HepG2 (cell line): ENCODE data around the gene UCP1.

Source experiments
- CTCF ChIP-seq: sonication (generic); formaldehyde crosslinking; IDR thresholded peaks from 2 replicates; pipeline ENCODE4 v1.5.0; 2020; ENCODE audit warnings: mild to moderate bottlenecking, missing genetic modification reagents, moderate library complexity
- EZH2 ChIP-seq: conservative IDR thresholded peaks from 2 replicates; pipeline ENCODE4 v1.6.1; 2012; ENCODE audit warnings: mild to moderate bottlenecking, low read depth, low read length, moderate library complexity
- NFATC3 ChIP-seq: sonication (generic); formaldehyde crosslinking; IDR thresholded peaks from 2 replicates; pipeline ENCODE4 v1.5.1; 2020; ENCODE audit warnings: mild to moderate bottlenecking, missing genetic modification reagents
- POLR2A ChIP-seq, 2 experiments: IDR thresholded peaks; 2 replicates each; pipeline ENCODE4 v1.6.1; 2011; ENCODE audit warnings: low read depth in 2 of 2, low read length in 2 of 2, mild to moderate bottlenecking in 1 of 2, moderate library complexity in 1 of 2; ENCODE audit not compliant: insufficient read depth in 1 of 2
- RELA ChIP-seq: sonication (generic); formaldehyde crosslinking; IDR thresholded peaks from 2 replicates; pipeline ENCODE4 v1.4.0; 2020; ENCODE audit warnings: missing genetic modification reagents
- SMC3 ChIP-seq: IDR thresholded peaks from 2 replicates; pipeline ENCODE4 v1.6.1; 2011; ENCODE audit warnings: low read length, improper control_type of control experiment
- TBX3 ChIP-seq: fragments of 450-650 bp; IDR thresholded peaks from 2 replicates; pipeline ENCODE4 v1.6.1; 2017; ENCODE audit warnings: antibody characterized with exemption, mild to moderate bottlenecking, inconsistent platforms, borderline replicate concordance
- TCF7L2 ChIP-seq: IDR thresholded peaks from 2 replicates; pipeline ENCODE4 v1.6.1; 2011; ENCODE audit warnings: mild to moderate bottlenecking, low read depth, low read length, moderate library complexity
- ZNF3 ChIP-seq: IDR thresholded peaks from 2 replicates; pipeline ENCODE4 v1.7.0; 2017; ENCODE audit warnings: inconsistent platforms
- ZNF563 ChIP-seq: sonication (generic); formaldehyde crosslinking; IDR thresholded peaks from 2 replicates; pipeline ENCODE4 v1.8.0; 2022; ENCODE audit warnings: mild to moderate bottlenecking, moderate library complexity, missing genetic modification reagents
- ZNF788 ChIP-seq: sonication (generic); formaldehyde crosslinking; IDR thresholded peaks from 2 replicates; pipeline ENCODE4 v1.5.0; 2020; ENCODE audit warnings: mild to moderate bottlenecking, missing genetic modification reagents, borderline replicate concordance
- TF ChIP-seq, protein P1 (sequence below), 2 experiments: IDR thresholded peaks; 2 replicates each; pipeline ENCODE4 v1.6.1; 2011 to 2012; ENCODE audit warnings: low read length in 2 of 2, borderline replicate concordance in 1 of 2, low read depth in 1 of 2, mild to moderate bottlenecking in 1 of 2, moderate library complexity in 1 of 2
- TF ChIP-seq, protein P2 (sequence below): IDR thresholded peaks from 2 replicates; pipeline ENCODE4 v1.6.1; 2012; ENCODE audit warnings: inconsistent platforms
- TF ChIP-seq, protein P3 (sequence below): sonication (generic); formaldehyde crosslinking; IDR thresholded peaks from 2 replicates; pipeline ENCODE4 v1.8.1; 2023; ENCODE audit warnings: mild to moderate bottlenecking, missing genetic modification reagents

DNA sequence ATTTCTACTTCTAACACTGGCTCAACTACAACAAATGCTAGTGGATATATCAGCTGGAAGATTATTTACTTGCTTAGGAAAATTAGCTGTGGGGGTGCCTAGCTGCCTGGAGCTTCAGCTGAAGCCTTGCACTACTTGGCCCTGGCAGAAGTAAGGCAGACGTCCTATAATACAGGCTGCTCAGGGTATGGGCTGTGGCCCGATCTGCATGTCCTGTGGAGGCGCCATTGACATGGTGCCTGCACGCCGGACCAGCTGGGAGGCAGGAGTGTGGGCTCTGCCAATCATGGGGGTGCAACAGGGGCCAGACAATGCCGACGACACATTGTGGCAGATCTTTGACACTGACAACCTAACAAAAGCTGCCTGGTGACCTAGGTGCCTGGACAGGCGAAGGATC lies 31.6 kb upstream of the UCP1 start:
- TF ChIP-seq NFATC3 (no peak), SMC3 (no peak), POLR2A (IDR thresholded peaks at IDR 0.05; ENCODE audit: insufficient read depth in 1 of 2, low read depth in 2 of 2, low read length in 2 of 2) (no peak), TCF7L2 (no peak), ZNF788 (CRISPR knock-in tag) (no peak), ZNF3 (no peak), TBX3 (no peak), EZH2 (no peak), RELA (no peak), CTCF (no peak), ZNF563 (CRISPR knock-in tag) (no peak)
- TF ChIP-seq, protein P1, sequence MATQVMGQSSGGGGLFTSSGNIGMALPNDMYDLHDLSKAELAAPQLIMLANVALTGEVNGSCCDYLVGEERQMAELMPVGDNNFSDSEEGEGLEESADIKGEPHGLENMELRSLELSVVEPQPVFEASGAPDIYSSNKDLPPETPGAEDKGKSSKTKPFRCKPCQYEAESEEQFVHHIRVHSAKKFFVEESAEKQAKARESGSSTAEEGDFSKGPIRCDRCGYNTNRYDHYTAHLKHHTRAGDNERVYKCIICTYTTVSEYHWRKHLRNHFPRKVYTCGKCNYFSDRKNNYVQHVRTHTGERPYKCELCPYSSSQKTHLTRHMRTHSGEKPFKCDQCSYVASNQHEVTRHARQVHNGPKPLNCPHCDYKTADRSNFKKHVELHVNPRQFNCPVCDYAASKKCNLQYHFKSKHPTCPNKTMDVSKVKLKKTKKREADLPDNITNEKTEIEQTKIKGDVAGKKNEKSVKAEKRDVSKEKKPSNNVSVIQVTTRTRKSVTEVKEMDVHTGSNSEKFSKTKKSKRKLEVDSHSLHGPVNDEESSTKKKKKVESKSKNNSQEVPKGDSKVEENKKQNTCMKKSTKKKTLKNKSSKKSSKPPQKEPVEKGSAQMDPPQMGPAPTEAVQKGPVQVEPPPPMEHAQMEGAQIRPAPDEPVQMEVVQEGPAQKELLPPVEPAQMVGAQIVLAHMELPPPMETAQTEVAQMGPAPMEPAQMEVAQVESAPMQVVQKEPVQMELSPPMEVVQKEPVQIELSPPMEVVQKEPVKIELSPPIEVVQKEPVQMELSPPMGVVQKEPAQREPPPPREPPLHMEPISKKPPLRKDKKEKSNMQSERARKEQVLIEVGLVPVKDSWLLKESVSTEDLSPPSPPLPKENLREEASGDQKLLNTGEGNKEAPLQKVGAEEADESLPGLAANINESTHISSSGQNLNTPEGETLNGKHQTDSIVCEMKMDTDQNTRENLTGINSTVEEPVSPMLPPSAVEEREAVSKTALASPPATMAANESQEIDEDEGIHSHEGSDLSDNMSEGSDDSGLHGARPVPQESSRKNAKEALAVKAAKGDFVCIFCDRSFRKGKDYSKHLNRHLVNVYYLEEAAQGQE (IDR thresholded peaks at IDR 0.05; ENCODE audit: borderline replicate concordance in 1 of 2, low read depth in 1 of 2, low read length in 2 of 2) = no peak
- TF ChIP-seq, protein P2, sequence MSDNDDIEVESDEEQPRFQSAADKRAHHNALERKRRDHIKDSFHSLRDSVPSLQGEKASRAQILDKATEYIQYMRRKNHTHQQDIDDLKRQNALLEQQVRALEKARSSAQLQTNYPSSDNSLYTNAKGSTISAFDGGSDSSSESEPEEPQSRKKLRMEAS = no peak
- TF ChIP-seq, protein P3, sequence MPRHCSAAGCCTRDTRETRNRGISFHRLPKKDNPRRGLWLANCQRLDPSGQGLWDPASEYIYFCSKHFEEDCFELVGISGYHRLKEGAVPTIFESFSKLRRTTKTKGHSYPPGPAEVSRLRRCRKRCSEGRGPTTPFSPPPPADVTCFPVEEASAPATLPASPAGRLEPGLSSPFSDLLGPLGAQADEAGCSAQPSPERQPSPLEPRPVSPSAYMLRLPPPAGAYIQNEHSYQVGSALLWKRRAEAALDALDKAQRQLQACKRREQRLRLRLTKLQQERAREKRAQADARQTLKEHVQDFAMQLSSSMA (CRISPR knock-in tag) = no peak
